HepG2 (cell line): Measurements from ENCODE around the gene SLC25A1. TPM values are rescaled to one million over a fixed set of nuclear protein-coding genes. Genes with fewer than 3 reads are reported as not detected.

Experiments
- ATAC-seq: fragments of 200-7000 bp; cut with Tn5 transposase; 3 replicates; pipeline ENCODE4 v1.9.1; 2020; ENCODE audit warnings: mild to moderate bottlenecking, moderate library complexity
- BruUV-seq: library from RNA; stranded (reverse); fragments of 400-500 nt; replicated peaks from 2 replicates; lab custom pipeline; 2021; lab: Mats Ljungman, UMichigan
- CTCF ChIA-PET: fragments of 300-600 bp; formaldehyde crosslinking; extraction: SDS; loops from one replicate; lab custom pipeline; 2021; ENCODE audit warnings: low total read pairs, inconsistent platforms, low intra/inter-chr PET ratio; lab: Yijun Ruan, JAX
- POLR2A ChIA-PET: fragments of 350-600 bp; sonication (Branson Sonifier 250); formaldehyde crosslinking; loops from one replicate; lab custom pipeline; 2020; ENCODE audit warnings: antibody characterized with exemption, inconsistent platforms; lab: Yijun Ruan, JAX
- DNase-seq: peaks from one replicate; pipeline ENCODE4 v3.0.0-alpha.2; 2015; ENCODE audit warnings: low spot score
- FAIRE-seq: peaks from 3 replicates; lab custom pipeline; 2011; peaks lifted over from hg19 to GRCh38; lab: Jason Lieb, UNC
- H2AFZ ChIP-seq: one replicate; pipeline ENCODE4 v1.6.1; 2011; ENCODE audit warnings: low read length, inconsistent platforms
- H3K27ac ChIP-seq: fragments of 300-600 bp; 3 replicates; pipeline ENCODE4 v1.8.0; 2011; ENCODE audit warnings: mixed run types, mild to moderate bottlenecking, mixed read lengths, low read length, inconsistent platforms; ENCODE audit not compliant: insufficient read depth; ENCODE audit errors: extremely low read length
- H3K27me3 ChIP-seq, 2 experiments: fragments of 200-600 bp in 1 of 2; 2 replicates in 1 of 2; 3 replicates in 1 of 2; pipeline versions ENCODE4 v1.6.0 to v1.8.0; 2011; ENCODE audit warnings: low read length in 2 of 2, mild to moderate bottlenecking in 2 of 2, moderate library complexity in 2 of 2, inconsistent platforms in 1 of 2; ENCODE audit not compliant: insufficient read depth in 2 of 2, control insufficient read depth in 1 of 2
- H3K36me3 ChIP-seq, 2 experiments: fragments of 200-600 bp in 1 of 2; replicated peaks in 1 of 2; 2 replicates in 1 of 2; 3 replicates in 1 of 2; pipeline versions ENCODE4 v1.5.1 to v1.8.0; 2011; ENCODE audit warnings: low read length in 2 of 2, inconsistent platforms in 1 of 2; ENCODE audit not compliant: insufficient read depth in 2 of 2, control insufficient read depth in 1 of 2
- H3K4me1 ChIP-seq: 2 replicates; pipeline ENCODE4 v1.5.1; 2012; ENCODE audit warnings: low read length, inconsistent platforms; ENCODE audit not compliant: insufficient read depth
- H3K4me2 ChIP-seq: 2 replicates; pipeline ENCODE4 v1.6.0; 2011; ENCODE audit warnings: low read depth, low read length, inconsistent platforms
- H3K4me3 ChIP-seq, 3 experiments: fragments of 200-600 bp in 1 of 3; sonication (generic), shearing (Covaris generic) in 1 of 3; replicated peaks in 1 of 3; 2 replicates each; pipeline ENCODE4 v1.5.1; 2011 to 2016; ENCODE audit warnings: low read length in 3 of 3, inconsistent platforms in 2 of 3, low read depth in 2 of 3, mild to moderate bottlenecking in 2 of 3, control low read depth in 1 of 3, mixed read lengths in 1 of 3; ENCODE audit not compliant: insufficient read depth in 1 of 3
- H3K79me2 ChIP-seq: one replicate; pipeline ENCODE4 v1.6.1; 2011; ENCODE audit warnings: low read length, inconsistent platforms; ENCODE audit not compliant: insufficient read depth
- H3K9ac ChIP-seq: 2 replicates; pipeline ENCODE4 v1.6.0; 2011; ENCODE audit warnings: mild to moderate bottlenecking, low read depth, low read length, inconsistent platforms; ENCODE audit not compliant: insufficient read depth
- H3K9me3 ChIP-seq: 2 replicates; pipeline ENCODE4 v1.5.1; 2012; ENCODE audit warnings: mild to moderate bottlenecking, low read length
- H4K20me1 ChIP-seq: 2 replicates; pipeline ENCODE4 v1.6.0; 2011; ENCODE audit warnings: inconsistent platforms, mild to moderate bottlenecking, low read length, moderate library complexity; ENCODE audit not compliant: insufficient read depth
- BRD4 ChIP-seq: sonication (generic); formaldehyde crosslinking; IDR thresholded peaks from 2 replicates; pipeline ENCODE4 v1.4.0; 2020; ENCODE audit warnings: missing genetic modification reagents
- ESRRA ChIP-seq: sonication (generic); formaldehyde crosslinking; IDR thresholded peaks from 2 replicates; pipeline ENCODE4 v1.5.1; 2020; ENCODE audit warnings: mild to moderate bottlenecking, low read depth, missing genetic modification reagents
- HNRNPUL1 ChIP-seq: fragments of 200-400 bp; formaldehyde crosslinking; IDR thresholded peaks from 2 replicates; pipeline ENCODE4 v1.6.1; 2017; ENCODE audit warnings: low read depth, mild to moderate bottlenecking, low read length, moderate library complexity
- KMT2B ChIP-seq: IDR thresholded peaks from 2 replicates; pipeline ENCODE4 v1.6.1; 2016; ENCODE audit warnings: missing genetic modification reagents, missing compliant biosample characterization
- PHF21A ChIP-seq: sonication (generic); formaldehyde crosslinking; IDR thresholded peaks from 2 replicates; pipeline ENCODE4 v1.5.0; 2020; ENCODE audit warnings: mild to moderate bottlenecking, missing genetic modification reagents
- SALL2 ChIP-seq: sonication (generic); formaldehyde crosslinking; IDR thresholded peaks from 2 replicates; pipeline ENCODE4 v1.8.1; 2023; ENCODE audit warnings: mild to moderate bottlenecking, missing genetic modification reagents, inconsistent platforms
- TOPORS ChIP-seq: sonication (generic); formaldehyde crosslinking; IDR thresholded peaks from 2 replicates; pipeline ENCODE4 v1.8.0; 2023; ENCODE audit warnings: mild to moderate bottlenecking, missing genetic modification reagents
- ZFP36L2 ChIP-seq: sonication (generic); formaldehyde crosslinking; IDR thresholded peaks from 2 replicates; pipeline ENCODE4 v1.4.0; 2020; ENCODE audit warnings: missing genetic modification reagents
- ZFX ChIP-seq: sonication (generic); formaldehyde crosslinking; IDR thresholded peaks from 2 replicates; pipeline ENCODE4 v1.4.0; 2020; ENCODE audit warnings: mild to moderate bottlenecking, low read depth, missing genetic modification reagents, moderate library complexity
- ZNF484 ChIP-seq: sonication (generic); formaldehyde crosslinking; IDR thresholded peaks from 2 replicates; pipeline ENCODE4 v1.5.1; 2020; ENCODE audit warnings: mild to moderate bottlenecking, low read depth, missing genetic modification reagents, borderline replicate concordance
- ZNF670 ChIP-seq: sonication (generic); formaldehyde crosslinking; IDR thresholded peaks from 2 replicates; pipeline ENCODE4 v1.8.0; 2022; ENCODE audit warnings: mild to moderate bottlenecking, missing genetic modification reagents, borderline replicate concordance
- WGBS: methylation state at CpG from one replicate; pipeline ENCODE4 v1.1.6; 2017; ENCODE audit warnings: low lambda C conversion rate; 5-methylcytosine and 5-hydroxymethylcytosine counted together
- in situ Hi-C: cut with HindIII; loops from 2 replicates; pipeline ENCODE4 v1.10.0; 2017; ENCODE audit warnings: low pct_unique_long_range_greater_than_20kb; ENCODE audit not compliant: extremely low pct_ligation_motif_present
- intact Hi-C: fragments of 100-400 bp; cut with micrococcal nuclease; formaldehyde crosslinking; loops from one replicate; pipeline ENCODE4 v1.10.0; 2022; ENCODE audit not compliant: unreplicated experiment
- polyA plus RNA-seq, 8 experiments: library from polyadenylated mRNA; depleted of rRNA in 3 of 8; stranded (reverse) in 7 of 8; unstranded in 1 of 8; fragments of >200 nt; fragmentation: Illumina TruSeq in 4 of 8; extraction: Trizol in 4 of 8; gene quantifications; 2 replicates each; pipeline versions ENCODE4 v1.2.1 to v1.2.3, GENCODE V29; 2011 to 2016; ENCODE audit warnings: low read depth in 4 of 8, missing spikeins in 1 of 8, mixed read lengths in 1 of 8; ENCODE audit not compliant: insufficient read depth in 1 of 8
- total RNA-seq, 5 experiments: library from RNA; depleted of rRNA; stranded (reverse); fragments of >200 nt; fragmentation: Illumina TruSeq; extraction: Trizol; gene quantifications; 2 replicates each; pipeline ENCODE4 v1.2.3, GENCODE V29; 2016; ENCODE audit warnings: low read depth in 1 of 5
- TF ChIP-seq, protein P1 (sequence below): sonication (generic); formaldehyde crosslinking; IDR thresholded peaks from 2 replicates; pipeline ENCODE4 v1.5.0; 2020; ENCODE audit warnings: mild to moderate bottlenecking, missing genetic modification reagents
- TF ChIP-seq, protein P2 (sequence below): sonication (generic); formaldehyde crosslinking; IDR thresholded peaks from 2 replicates; pipeline ENCODE4 v1.4.0; 2020; ENCODE audit warnings: missing genetic modification reagents
- TF ChIP-seq, protein P3 (sequence below): sonication (generic); formaldehyde crosslinking; IDR thresholded peaks from 2 replicates; pipeline ENCODE4 v1.5.0; 2020; ENCODE audit warnings: missing genetic modification reagents, mild to moderate bottlenecking, borderline replicate concordance
- TF ChIP-seq, protein P4 (sequence below): sonication (generic); formaldehyde crosslinking; IDR thresholded peaks from 2 replicates; pipeline ENCODE4 v1.5.0; 2020; ENCODE audit warnings: missing genetic modification reagents
- TF ChIP-seq, protein P5 (sequence below): sonication (generic); formaldehyde crosslinking; IDR thresholded peaks from 2 replicates; pipeline ENCODE4 v1.5.1; 2020; ENCODE audit warnings: mild to moderate bottlenecking, missing genetic modification reagents, borderline replicate concordance

SLC25A1 gene
- total and polyA plus RNA-seq, 2 of the 13 experiments (the other 11 are each of a cell fraction or from before 2014, with no cell fraction given) = 49.4 to 161 TPM

DNA sequence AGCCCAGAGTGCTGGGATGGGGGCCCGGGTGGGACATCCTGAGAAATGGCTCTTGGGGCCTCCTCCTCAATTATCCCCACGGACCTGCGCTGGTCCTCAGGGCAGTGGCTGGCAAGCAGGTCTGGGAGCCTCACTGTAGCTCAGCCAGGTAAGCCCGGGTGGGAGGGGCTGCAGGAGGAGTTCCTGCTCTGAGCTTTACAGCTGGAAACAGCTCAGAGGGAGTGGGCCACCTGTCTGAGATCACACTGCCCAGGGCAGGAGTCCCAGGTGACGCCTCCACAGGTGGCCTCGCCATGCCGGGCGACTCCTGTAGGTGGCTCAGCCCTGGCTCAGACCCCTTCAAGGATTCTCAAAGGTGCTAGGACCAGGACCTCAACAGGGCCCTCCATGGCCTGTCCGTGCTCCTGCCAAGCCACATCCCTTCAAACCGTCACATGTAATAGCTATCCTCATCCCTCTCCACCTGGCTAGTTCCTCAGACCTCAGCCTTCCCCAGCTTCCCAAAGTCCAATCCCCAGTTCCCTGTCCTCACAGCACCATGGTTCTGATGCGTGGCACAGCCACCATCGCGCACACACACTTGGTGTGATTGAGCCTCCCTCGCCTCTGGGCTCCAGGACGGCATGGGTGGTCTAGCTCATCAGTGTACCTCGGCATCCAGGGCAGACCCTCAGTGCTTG is 51.1 kb downstream of the SLC25A1 start:
- no peak overlapping the region for H2AFZ ChIP-seq
- no peak overlapping the region for H3K9ac ChIP-seq
- CTCF ChIA-PET = no interaction called here
- no peaks in the 10 kb centered on the region for H4K20me1 ChIP-seq
- 72% methylated on average over 9 of the region's 16 CpGs for WGBS
- ATAC-seq = no peak
- no peak overlapping the region for H3K4me3 ChIP-seq
- no peaks in the 10 kb centered on the region for H3K36me3 ChIP-seq
- TF ChIP-seq TOPORS (CRISPR knock-in tag) = no peak
- TF ChIP-seq PHF21A (CRISPR knock-in tag) = no peak
- TF ChIP-seq, protein P1, sequence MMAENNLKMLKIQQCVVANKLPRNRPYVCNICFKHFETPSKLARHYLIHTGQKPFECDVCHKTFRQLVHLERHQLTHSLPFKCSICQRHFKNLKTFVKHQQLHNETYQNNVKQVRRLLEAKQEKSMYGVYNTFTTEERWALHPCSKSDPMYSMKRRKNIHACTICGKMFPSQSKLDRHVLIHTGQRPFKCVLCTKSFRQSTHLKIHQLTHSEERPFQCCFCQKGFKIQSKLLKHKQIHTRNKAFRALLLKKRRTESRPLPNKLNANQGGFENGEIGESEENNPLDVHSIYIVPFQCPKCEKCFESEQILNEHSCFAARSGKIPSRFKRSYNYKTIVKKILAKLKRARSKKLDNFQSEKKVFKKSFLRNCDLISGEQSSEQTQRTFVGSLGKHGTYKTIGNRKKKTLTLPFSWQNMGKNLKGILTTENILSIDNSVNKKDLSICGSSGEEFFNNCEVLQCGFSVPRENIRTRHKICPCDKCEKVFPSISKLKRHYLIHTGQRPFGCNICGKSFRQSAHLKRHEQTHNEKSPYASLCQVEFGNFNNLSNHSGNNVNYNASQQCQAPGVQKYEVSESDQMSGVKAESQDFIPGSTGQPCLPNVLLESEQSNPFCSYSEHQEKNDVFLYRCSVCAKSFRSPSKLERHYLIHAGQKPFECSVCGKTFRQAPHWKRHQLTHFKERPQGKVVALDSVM (CRISPR knock-in tag) = no peak
- TF ChIP-seq ZFP36L2 (CRISPR knock-in tag) = no peak
- TF ChIP-seq ZNF484 (CRISPR knock-in tag) = no peak
- no peak for TF ChIP-seq KMT2B (CRISPR knock-in tag)
- TF ChIP-seq, protein P2, sequence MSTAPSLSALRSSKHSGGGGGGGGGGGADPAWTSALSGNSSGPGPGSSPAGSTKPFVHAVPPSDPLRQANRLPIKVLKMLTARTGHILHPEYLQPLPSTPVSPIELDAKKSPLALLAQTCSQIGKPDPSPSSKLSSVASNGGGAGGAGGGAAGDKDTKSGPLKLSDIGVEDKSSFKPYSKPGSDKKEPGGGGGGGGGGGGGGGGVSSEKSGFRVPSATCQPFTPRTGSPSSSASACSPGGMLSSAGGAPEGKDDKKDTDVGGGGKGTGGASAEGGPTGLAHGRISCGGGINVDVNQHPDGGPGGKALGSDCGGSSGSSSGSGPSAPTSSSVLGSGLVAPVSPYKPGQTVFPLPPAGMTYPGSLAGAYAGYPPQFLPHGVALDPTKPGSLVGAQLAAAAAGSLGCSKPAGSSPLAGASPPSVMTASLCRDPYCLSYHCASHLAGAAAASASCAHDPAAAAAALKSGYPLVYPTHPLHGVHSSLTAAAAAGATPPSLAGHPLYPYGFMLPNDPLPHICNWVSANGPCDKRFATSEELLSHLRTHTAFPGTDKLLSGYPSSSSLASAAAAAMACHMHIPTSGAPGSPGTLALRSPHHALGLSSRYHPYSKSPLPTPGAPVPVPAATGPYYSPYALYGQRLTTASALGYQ = no peak
- TF ChIP-seq, protein P3, sequence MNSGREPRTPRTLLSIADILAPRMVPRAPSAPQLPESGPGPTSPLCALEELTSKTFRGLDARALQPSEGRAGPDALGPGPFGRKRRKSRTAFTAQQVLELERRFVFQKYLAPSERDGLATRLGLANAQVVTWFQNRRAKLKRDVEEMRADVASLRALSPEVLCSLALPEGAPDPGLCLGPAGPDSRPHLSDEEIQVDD (CRISPR knock-in tag) = no peak
- no peak for TF ChIP-seq ZFX (CRISPR knock-in tag)
- TF ChIP-seq BRD4 = no peak
- no peak for TF ChIP-seq ZNF670 (CRISPR knock-in tag)
- TF ChIP-seq SALL2 (CRISPR knock-in tag) = no peak
- TF ChIP-seq ESRRA (CRISPR knock-in tag) = no peak
- TF ChIP-seq, protein P4, sequence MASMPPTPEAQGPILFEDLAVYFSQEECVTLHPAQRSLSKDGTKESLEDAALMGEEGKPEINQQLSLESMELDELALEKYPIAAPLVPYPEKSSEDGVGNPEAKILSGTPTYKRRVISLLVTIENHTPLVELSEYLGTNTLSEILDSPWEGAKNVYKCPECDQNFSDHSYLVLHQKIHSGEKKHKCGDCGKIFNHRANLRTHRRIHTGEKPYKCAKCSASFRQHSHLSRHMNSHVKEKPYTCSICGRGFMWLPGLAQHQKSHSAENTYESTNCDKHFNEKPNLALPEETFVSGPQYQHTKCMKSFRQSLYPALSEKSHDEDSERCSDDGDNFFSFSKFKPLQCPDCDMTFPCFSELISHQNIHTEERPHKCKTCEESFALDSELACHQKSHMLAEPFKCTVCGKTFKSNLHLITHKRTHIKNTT (CRISPR knock-in tag) = no peak
- TF ChIP-seq, protein P5, sequence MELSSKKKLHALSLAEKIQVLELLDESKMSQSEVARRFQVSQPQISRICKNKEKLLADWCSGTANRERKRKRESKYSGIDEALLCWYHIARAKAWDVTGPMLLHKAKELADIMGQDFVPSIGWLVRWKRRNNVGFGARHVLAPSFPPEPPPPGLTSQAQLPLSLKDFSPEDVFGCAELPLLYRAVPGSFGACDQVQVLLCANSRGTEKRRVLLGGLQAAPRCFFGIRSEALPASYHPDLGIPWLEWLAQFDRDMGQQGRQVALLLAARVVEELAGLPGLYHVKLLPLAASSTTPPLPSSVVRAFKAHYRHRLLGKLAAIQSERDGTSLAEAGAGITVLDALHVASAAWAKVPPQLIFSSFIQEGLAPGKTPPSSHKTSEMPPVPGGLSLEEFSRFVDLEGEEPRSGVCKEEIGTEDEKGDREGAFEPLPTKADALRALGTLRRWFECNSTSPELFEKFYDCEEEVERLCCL (CRISPR knock-in tag) = no peak
- no peak for TF ChIP-seq HNRNPUL1
- in situ Hi-C loops (no loop called here), intact Hi-C loops (no loop called here)
- no peak for DNase-seq
- POLR2A ChIA-PET = interaction anchor here (1.1 to 1.2 kb wide), 2 partner anchors 17 to 51 kb away, joined by 3 to 6 read pairs; partner anchors contain the start of genes ESS2 and SLC25A1
- no peaks in the 10 kb centered on the region for H3K79me2 ChIP-seq
- no peak for FAIRE-seq
- H3K27ac ChIP-seq = no peak overlapping the region
- no peaks in the 10 kb centered on the region for H3K9me3 ChIP-seq
- H3K27me3 ChIP-seq = peaks cover 3 to 46% of the 10 kb centered on the region in 2 experiments; a peak in 4 of 5 replicates
- no peak overlapping the region for H3K4me2 ChIP-seq
- peaks cover 35% of the 10 kb centered on the region for H3K4me1 ChIP-seq
- no TSS peak for BruUV-seq
